ENCODE measurements around the gene HERC2. TPM values are rescaled to one million over a fixed set of nuclear protein-coding genes. Genes with fewer than 3 reads are reported as not detected.

The HERC2 gene
- total RNA-seq, 4 donors from 2014 or later = 59.3 to 88.1 (median 71.0) TPM

DNA sequence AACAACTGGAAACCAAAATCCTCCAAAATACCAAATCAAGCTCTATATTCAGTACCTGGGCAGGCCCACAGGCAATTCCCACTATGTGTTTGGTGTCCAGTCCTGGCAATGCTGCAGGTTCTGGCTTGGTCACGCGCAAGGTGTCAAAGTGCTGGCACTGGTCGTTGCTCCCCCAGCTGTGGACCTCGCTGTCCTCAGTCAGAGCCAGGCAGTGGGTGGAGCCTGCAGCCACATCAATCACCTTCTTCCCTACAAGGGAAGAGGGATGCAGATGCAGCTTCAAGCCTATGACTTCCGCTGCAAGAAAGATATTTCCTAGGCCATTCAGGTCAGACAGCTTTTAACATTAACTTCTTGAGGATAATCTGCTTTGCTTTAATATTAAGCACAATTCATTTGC is 61.3 kb downstream of the HERC2 start:
- intact Hi-C loops (cut with DNase I) = no loop called here
- Histone ChIP-seq H3K27ac (no peak overlapping the region), H3K4me3 (replicated peaks in 1 of 3) (no peak overlapping the region), H3K9me3 (no peaks in the 10 kb centered on the region), H3K36me3 (peaks cover 0 to 18% of the 10 kb centered on the region in 2 donors), H3K27me3 (no peaks in the 10 kb centered on the region), H3K4me1 (no peaks in the 10 kb centered on the region)
- no peak for TF ChIP-seq POLR2A (IDR thresholded peaks at IDR 0.05)
- TF ChIP-seq, protein P1, sequence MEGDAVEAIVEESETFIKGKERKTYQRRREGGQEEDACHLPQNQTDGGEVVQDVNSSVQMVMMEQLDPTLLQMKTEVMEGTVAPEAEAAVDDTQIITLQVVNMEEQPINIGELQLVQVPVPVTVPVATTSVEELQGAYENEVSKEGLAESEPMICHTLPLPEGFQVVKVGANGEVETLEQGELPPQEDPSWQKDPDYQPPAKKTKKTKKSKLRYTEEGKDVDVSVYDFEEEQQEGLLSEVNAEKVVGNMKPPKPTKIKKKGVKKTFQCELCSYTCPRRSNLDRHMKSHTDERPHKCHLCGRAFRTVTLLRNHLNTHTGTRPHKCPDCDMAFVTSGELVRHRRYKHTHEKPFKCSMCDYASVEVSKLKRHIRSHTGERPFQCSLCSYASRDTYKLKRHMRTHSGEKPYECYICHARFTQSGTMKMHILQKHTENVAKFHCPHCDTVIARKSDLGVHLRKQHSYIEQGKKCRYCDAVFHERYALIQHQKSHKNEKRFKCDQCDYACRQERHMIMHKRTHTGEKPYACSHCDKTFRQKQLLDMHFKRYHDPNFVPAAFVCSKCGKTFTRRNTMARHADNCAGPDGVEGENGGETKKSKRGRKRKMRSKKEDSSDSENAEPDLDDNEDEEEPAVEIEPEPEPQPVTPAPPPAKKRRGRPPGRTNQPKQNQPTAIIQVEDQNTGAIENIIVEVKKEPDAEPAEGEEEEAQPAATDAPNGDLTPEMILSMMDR (IDR thresholded peaks at IDR 0.05) = no peak
- WGBS, 2 donors = 86% methylated on average over 5 of the region's 5 CpGs
- no peak for DNase-seq

DNA sequence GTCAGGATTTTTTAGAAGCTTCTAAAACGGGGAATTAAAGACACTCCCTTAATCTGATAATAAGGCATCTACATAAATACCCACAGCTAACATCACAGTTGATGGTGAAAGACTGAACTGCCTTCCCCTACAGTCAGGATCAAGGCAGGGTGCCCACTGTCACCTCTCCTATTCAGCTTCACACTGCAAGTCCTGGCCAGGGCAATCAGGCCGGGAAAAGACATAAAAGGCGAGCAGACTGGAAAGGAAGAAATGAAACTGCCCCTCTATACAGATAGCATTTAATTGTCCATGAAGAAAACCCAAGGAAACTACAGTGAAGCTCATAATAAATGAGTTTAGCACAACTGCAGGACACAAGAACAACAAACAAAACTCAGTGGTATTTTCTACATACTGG is 61.7 kb downstream of the HERC2 start:
- Histone ChIP-seq H3K27me3 (no peaks in the 10 kb centered on the region), H3K4me3 (replicated peaks in 1 of 3) (no peak overlapping the region), H3K36me3 (peaks cover 0 to 18% of the 10 kb centered on the region in 2 donors), H3K27ac (no peak overlapping the region), H3K9me3 (no peaks in the 10 kb centered on the region), H3K4me1 (no peaks in the 10 kb centered on the region)
- WGBS, 2 donors = 87 to 95% methylated on average over 3 of the region's 3 CpGs
- TF ChIP-seq POLR2A (IDR thresholded peaks at IDR 0.05) = no peak
- TF ChIP-seq, protein P1 (IDR thresholded peaks at IDR 0.05) = no peak
- no peak for DNase-seq
- intact Hi-C loops (cut with DNase I) = no loop called here

DNA sequence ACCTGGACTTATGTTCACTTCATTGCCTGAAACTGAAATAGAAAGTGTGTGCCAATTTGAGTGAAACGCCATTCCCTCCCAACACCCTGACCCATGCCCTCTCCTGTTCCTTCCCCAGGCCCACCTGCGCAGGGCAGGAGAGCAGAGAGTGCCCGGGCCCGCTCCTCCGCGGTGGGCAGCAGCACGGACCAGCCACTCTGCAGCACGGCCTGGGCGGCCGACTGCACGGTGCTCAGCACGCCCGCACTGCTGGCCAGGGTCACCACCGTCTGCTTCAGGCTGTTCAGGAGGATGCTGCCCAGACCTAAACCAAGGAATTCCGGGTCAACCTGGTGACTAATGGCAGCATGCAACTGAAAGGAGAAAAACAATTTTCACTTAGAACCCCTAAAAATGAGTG is 66.0 kb downstream of the HERC2 start:
- Histone ChIP-seq H3K27me3 (no peaks in the 10 kb centered on the region), H3K27ac (no peak overlapping the region), H3K9me3 (no peaks in the 10 kb centered on the region), H3K4me1 (no peaks in the 10 kb centered on the region), H3K4me3 (replicated peaks in 1 of 3) (no peak overlapping the region), H3K36me3 (peaks cover 16 to 30% of the 10 kb centered on the region in 2 donors)
- TF ChIP-seq, protein P1 (IDR thresholded peaks at IDR 0.05) = no peak
- no peak for TF ChIP-seq POLR2A (IDR thresholded peaks at IDR 0.05)
- intact Hi-C loops (cut with DNase I) = no loop called here
- WGBS, 2 donors = 97 to 98% methylated on average over 7 to 15 of the region's 15 CpGs
- no peak for DNase-seq

DNA sequence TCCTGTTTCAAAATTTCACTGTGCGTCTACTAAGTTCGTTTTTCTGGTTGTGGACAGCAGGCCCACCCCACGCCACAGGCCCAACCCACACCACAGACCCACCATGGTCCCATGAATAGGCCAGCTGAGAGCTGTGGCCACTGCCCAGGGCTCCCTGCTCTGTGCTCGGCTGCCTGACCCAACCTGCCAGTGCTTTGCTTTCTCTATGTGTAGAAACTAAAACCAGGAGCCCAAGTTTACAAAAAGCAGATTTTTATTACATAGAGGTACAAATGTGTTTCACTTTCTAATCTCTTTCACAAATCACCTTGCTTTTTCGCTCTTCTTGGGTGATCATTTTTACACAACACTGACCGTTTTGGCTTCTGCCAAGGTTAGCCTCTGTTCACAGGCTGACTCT is 69.1 kb downstream of the HERC2 start:
- intact Hi-C loops (cut with DNase I) = no loop called here
- WGBS, 2 donors = 94 to 95% methylated on average over 6 of the region's 6 CpGs
- TF ChIP-seq POLR2A (IDR thresholded peaks at IDR 0.05) = no peak
- TF ChIP-seq, protein P1 (IDR thresholded peaks at IDR 0.05) = no peak
- no peaks in the 10 kb centered on the region for H3K4me1 ChIP-seq
- no peaks in the 10 kb centered on the region for H3K9me3 ChIP-seq
- no peak overlapping the region for H3K4me3 ChIP-seq (replicated peaks in 1 of 3)
- DNase-seq = no peak
- H3K36me3 ChIP-seq = peaks cover 16 to 32% of the 10 kb centered on the region in 2 donors
- no peaks in the 10 kb centered on the region for H3K27me3 ChIP-seq
- no peak overlapping the region for H3K27ac ChIP-seq

DNA sequence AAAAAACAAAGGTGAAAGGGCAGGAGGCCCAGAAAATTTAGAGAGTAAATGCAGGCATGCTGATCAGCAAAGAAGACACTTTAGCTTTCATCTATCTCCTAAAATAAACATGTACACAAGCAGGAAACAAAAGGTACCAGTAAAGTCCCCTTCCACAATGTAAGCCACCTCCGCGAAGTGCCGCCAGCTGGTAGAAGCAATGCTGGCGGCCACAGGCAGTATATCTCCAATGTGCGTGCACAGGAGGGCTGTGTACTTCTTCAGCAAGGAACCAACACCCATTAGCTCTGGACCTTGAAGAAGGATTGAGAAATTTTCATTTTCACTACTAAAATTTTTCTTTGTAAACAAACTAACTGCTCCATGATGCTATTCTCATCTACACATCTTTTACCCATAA is 75.4 kb downstream of the HERC2 start:
- no peaks in the 10 kb centered on the region for H3K9me3 ChIP-seq
- no peak for DNase-seq
- intact Hi-C loops (cut with DNase I) = no loop called here
- H3K27me3 ChIP-seq = no peaks in the 10 kb centered on the region
- TF ChIP-seq, protein P1 (IDR thresholded peaks at IDR 0.05) = no peak
- no peak for TF ChIP-seq POLR2A (IDR thresholded peaks at IDR 0.05)
- H3K27ac ChIP-seq = no peak overlapping the region
- H3K4me3 ChIP-seq (replicated peaks in 1 of 3) = no peak overlapping the region
- WGBS, 2 donors = 92 to 94% methylated on average over 5 of the region's 5 CpGs
- no peaks in the 10 kb centered on the region for H3K4me1 ChIP-seq
- H3K36me3 ChIP-seq = peaks cover 11 to 36% of the 10 kb centered on the region in 2 donors
